Activated effector memory CD4-positive, alpha-beta T cell treated with anti-CD3 and anti-CD28 coated beads, Interleukin-2, amount 50 U/mL, for 16 hours (primary cell): Measurements from ENCODE around the gene GH2.
"Not testable (repeated sequence)": the region's sequence is repeated elsewhere in the genome, so short reads cannot be mapped to it uniquely, and the experiment has no call there.

ENCODE experiments used
- DNase-seq: peaks from one replicate; pipeline ENCODE4 v3.0.0-alpha.2; 2020

The GH2 gene

GRCh38 chr17:63910096-63910495 is 28.4 kb upstream of the GH2 start:
- peak; percentile 51 for DNase-seq

GRCh38 chr17:63909586-63909985 is 27.8 kb upstream of the GH2 start:
- peak; percentile 36 for DNase-seq

DNA sequence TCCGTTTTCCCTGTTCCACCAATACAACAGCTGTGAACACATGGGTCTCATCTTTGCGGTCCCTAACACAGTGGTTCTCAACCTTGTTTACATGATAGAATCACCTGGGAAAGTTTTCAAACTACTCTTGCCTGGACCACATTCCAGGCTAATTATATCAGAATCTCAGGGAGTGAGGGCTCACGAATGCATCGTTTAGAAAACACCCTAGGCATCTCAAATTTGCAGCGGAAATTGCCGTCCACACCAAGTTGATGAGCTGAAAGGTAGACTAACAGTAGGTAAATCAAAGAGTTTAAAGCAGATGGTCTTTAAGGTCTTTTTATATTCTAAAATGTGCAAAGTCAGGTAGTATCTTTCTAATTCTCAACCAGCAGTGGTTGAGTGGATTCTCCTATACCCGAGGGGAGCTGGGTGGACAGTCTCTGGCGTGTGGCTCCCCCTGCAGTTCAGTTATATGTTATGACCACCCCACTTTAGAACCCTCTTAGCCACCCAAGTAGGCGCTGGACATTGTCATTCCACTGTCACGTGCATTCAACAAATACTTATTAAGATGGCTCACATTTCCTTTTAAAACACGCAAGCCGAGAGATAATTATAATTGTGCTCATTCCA is 25.5 kb upstream of the GH2 start:
- DNase-seq: peak; percentile 64

GRCh38 chr17:63904796-63905195 is 23.1 kb upstream of the GH2 start:
- DNase-seq: not testable (repeated sequence)

DNA sequence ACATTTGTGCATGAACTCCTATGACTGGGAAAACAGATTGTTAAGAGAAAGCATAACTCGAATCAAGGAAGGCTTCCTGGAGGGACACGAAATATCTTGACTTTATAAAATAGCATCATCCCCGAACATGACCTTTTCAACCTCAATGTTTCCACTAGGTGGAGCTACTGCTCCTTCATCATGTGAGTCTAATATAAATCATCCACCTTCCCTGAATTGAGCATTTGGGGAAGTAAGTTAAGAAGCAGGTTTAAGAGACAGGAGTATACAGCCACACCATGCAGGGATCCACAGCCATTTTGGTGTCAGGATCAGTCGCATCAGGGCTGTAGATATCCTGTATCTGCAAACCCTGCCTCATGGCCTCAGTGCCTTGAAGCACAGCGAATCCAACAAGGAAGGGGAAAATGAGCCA is 22.1 kb upstream of the GH2 start:
- not testable (repeated sequence) for DNase-seq

- peak; percentile 13 for DNase-seq
Observed at GRCh38 chr17:63901971-63902370, 20.2 kb upstream of the GH2 start.

- DNase-seq: peak; percentile 72
Observed at GRCh38 chr17:63898899-63899798, 17.4 kb upstream of the GH2 start.

- DNase-seq: peak; percentile 55
Observed at GRCh38 chr17:63896524-63897354, 15.0 kb upstream of the GH2 start, which contains the start of gene CSH1. CSH1 (minus strand) TSS chr17:63896574; CDS start chr17:63896511, 63 bp downstream.

- peak; percentile 13 for DNase-seq
Observed at GRCh38 chr17:63894821-63895220, 13.1 kb upstream of the GH2 start.

GRCh38 chr17:63894021-63894420 is 12.3 kb upstream of the GH2 start:
- DNase-seq: not testable (repeated sequence)

DNA sequence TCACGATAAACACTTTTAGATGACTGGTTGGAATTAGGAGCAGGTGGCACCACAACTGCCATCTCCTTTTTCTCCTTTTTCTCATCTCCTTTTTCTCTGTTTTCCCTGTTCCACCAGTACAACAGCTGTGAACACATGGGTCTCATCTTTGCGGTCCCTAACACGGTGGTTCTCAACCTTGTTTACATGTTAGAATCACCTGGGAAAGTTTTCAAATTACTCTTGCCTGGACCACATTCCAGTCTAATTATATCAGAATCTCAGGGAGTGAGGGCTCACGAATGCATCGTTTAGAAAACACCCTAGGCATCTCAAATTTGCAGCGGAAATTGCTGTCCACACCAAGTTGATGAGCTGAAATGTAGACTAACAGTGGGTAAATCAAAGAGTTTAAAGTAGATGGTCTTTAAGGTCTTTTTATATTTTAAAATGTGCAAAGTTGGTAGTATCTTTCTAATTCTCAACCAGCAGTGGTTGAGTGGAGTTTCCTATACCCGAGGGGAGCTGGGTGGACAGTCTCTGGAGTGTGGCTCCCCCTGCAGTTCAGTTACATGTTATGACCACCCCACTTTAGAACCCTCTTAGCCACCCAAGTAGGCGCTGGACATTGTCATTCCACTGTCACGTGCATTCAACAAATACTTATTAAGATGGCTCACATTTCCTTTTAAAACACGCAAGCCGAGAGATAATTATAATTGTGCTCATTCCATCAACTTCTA is 10.7 kb upstream of the GH2 start:
- peak; percentile 12 for DNase-seq

DNA sequence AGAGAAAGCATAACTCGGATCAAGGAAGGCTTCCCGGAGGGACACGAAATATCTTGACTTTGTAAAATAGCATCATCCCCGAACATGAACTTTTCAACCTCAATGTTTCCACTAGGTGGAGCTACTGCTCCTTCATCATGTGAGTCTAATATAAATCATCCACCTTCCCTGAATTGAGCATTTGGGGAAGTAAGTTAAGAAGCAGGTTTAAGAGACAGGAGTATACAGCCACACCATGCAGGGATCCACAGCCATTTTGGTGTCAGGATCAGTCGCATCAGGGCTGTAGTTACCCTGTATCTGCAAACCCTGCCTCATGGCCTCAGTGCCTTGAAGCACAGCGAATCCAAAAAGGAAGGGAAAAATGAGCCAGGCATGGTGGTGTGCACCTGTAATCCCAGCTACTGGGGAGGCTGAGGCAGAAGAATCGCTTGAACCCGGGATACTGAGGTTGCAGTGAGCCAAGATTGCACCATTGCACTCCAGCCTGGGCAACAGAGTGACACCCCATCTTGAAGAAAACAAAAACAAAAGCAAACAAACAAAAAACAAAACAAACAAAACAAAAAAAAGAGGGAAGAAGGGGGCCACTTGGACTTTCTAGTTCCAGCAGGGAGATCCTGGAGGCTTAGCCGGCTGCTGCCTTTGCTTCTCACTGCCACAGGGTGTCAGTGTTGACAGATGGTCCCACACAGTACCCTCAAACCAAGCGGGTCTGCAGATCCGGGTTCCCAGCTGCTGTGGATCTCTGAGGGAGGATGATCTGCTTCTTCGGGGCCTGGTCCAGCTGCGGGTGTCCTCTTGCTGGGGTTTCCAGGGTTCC is 7.5 kb upstream of the GH2 start:
- DNase-seq: not testable (repeated sequence)

GRCh38 chr17:63885119-63885518 is 3.4 kb upstream of the GH2 start:
- DNase-seq: not testable (repeated sequence)

DNA sequence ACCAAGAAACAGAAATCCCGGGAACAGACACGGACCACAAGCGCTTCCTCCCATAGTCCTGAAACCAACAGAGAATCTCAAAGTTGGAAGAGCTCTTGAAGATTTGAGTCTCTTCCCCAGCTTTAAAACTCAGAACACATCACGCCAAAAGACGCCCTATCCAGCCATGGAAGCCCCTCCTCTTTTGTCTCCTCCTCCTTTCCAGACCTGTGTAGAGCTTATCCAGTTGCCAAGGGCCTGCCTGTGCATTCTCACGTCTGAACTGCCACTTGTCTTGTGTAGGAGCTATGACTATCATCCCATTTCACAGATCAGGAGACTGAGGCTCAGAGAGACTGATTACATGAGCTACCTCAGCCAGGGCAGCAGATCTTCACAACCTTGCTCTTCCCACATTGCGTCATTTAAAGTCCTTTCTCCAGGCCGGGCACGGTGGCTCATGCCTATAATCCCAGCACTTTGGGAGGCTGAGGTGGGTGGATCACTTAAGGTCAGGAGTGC is 932 bp upstream of the GH2 start:
- DNase-seq: not testable (repeated sequence)

- not testable (repeated sequence) for DNase-seq
Observed at GRCh38 chr17:63881337-63881736, 407 bp downstream of the GH2 start.

DNA sequence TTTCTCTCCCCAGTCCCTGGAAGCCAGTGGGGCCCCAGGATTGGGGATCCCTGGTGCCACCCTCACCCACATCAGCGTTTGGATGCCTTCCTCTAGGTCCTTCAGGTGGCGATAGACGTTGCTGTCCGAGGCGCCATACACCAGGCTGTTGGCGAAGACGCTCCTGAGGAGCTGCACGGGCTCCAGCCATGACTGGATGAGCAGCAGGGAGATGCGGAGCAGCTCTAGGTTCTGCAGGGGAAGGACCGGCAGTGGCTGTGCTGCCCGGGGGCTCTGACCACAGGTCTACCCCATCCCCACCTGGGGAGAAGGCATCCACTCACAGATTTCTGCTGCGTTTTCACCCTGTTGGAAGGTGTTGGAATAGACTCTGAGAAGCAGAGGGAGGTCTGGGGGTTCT is 1.0 kb downstream of the GH2 start:
- no peak for DNase-seq

GRCh38 chr17:63878413-63878812 is 3.3 kb downstream of the GH2 start:
- DNase-seq: not testable (repeated sequence)

- not testable (repeated sequence) for DNase-seq
Observed at GRCh38 chr17:63874693-63875092, 7.1 kb downstream of the GH2 start.

GRCh38 chr17:63874061-63874626 is 7.6 kb downstream of the GH2 start:
- not testable (repeated sequence) for DNase-seq

- not testable (repeated sequence) for DNase-seq
Observed at GRCh38 chr17:63873577-63873976, 8.2 kb downstream of the GH2 start, which contains the start of gene CSH2. CSH2 (minus strand) TSS chr17:63873677; CDS start chr17:63873614, 63 bp downstream.
